Glomerular visceral epithelial cell (primary cell): ENCODE measurements around the gene COPS9.
A peak's percentile ranks its signal among the peaks of the same experiment; 100 is the strongest.

Experiments used
- DNase-seq: peaks from one replicate; pipeline ENCODE4 v3.0.0-alpha.2; 2016; ENCODE audit errors: extremely low spot score

COPS9 gene

DNA sequence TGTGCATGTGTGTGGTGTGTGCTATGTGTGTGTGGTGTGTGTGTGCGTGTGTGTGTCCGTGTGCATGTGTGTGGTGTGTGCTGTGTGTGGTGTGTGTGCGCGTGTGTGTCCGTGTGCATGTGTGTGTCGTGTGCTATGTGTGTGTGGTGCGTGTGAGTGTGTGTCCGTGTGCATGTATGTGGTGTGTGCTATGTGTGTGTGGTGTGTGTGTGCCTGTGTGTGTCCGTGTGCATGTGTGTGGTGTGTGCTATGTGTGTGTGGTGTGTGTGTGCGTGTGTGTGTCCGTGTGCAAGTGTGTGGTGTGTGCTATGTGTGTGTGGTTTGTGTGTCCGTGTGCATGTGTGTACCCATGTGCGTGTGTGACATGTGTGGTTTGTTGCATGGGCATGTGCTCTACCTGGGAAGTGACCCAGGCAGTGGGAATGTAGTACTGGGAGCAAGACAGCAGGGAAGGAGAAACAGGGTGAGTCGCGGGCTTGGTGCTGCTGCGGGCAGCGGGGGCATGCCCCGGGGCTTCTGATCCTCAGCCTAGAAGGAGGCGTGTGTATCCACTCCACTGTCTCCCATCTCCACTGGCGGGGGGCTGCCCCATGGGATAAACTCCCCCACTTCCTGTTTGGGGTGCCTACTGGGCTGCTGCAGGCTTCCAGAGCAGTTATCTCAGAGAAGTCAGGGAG, 11.9 kb upstream of the COPS9 start:
- DNase-seq, result no peak

DNA sequence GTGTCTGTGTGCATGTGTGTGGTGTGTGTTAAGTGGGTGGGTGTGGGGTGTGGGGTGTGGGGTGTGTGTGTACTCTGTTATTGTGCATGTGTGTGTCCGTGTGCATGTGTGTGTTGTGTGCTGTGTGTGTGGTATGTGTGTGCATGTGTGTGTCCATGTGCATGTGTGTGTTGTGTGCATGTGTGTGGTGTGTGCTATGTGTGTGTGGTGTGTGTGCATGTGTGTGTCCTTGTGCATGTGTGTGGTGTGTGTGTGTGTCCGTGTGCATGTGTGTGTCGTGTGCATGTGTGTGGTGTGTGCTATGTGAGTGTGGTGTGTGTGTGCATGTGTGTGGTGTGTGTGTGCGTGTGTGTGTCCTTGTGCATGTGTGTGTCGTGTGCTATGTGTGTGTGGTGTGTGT, 11.3 kb upstream of the COPS9 start:
- no peak for DNase-seq

DNA sequence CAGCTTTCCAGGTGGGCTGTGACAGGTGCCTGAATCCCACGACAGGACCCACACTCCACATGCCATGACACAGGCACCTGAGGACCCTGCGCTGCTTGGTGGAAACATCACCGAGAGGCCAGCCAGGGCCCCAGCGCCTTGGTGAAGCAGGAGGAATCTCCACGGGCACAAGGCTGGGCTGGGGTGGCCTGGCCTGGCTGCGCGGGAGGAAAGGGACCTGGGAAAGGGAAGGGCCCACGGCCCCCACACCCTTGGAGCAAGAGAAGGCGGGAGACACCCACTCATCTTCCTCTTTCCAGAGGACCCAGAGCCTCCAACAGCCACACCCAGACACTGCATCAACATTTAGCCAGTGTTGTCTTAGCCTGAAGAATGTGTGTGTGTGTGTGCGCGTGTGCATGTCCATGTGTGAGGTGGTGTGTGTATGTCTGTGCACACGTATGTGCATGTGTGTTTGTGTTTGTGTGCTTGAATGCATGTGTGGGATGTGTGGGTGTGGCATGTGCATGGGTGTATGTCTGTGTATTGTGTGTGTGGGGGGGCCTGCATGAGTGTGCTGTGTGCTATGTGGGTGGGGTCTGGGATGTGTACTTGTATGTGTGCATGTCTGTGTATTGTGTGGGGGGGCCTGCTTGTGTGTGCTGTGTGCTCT, 10.6 kb upstream of the COPS9 start:
- no peak for DNase-seq

DNA sequence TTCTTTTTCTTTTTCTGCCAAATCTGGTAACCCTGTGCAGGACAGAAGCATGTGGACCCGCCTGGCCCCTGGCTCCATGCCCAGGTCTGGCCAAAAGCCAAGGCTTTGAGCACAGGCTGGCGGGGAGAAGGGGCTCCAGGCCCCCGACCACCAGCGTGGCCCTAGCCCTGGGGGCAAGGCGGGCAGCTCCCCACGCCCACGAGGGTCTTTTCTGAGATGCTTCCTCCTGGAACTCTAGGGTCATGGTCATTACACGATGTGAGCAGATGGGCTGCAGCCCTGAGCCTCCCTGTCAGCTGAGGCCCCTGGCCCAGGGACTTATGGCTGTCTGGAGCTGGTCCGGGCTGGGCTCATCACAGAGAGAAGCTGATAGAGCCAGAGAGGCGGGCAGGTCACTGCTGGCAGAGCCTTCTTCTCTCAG, 10.0 kb upstream of the COPS9 start:
- DNase-seq, result no peak

DNA sequence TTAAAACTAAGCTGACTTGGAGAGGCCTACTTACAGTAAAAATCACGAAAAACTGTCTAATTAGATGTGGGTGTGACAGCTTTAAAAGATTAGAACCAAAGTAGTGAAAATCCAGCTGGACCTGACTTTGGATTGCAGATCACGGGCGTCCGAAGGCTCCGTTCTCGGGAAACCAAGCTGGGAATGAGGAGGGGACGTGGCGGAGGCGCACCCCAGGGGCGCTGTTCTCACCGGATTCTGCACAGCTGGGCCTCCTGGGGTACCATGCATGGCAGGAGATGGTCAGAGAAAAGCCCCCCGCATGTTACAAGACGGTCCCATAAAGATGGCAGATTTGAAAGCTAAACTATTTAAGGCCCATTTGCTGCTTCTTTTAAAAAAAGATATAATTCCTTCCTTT, 9.4 kb upstream of the COPS9 start:
- DNase-seq, result no peak

DNA sequence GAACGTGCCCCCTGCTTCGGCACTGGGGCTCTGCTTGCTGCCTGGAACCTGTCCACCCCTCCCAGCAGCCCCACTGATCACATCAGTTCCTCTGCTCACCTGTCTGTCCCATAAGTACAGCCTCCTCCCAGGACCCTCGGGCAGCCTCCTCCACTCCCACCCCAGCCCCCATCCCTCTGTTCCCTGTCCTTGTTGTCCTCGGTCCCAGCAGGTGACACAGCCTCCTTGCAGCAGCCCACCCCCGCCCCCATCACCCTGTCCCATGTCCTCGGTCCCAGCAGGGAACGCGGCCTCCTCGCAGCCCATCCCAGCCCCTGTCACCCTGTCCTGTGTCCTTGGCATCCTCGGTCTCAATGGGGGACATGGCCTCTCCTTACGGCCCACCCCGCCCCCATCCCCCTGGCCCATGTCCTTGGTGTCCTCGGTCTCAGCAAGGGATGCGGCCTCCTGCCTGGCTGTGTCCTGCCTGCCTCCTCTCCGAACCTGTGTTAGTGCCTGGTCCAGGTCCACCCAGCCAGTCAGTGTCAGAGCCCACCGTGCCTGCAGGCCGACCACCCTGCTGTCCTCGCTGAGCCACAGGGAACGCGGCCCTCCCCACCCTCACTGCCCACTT, 8.7 kb upstream of the COPS9 start:
- DNase-seq, result no peak

DNA sequence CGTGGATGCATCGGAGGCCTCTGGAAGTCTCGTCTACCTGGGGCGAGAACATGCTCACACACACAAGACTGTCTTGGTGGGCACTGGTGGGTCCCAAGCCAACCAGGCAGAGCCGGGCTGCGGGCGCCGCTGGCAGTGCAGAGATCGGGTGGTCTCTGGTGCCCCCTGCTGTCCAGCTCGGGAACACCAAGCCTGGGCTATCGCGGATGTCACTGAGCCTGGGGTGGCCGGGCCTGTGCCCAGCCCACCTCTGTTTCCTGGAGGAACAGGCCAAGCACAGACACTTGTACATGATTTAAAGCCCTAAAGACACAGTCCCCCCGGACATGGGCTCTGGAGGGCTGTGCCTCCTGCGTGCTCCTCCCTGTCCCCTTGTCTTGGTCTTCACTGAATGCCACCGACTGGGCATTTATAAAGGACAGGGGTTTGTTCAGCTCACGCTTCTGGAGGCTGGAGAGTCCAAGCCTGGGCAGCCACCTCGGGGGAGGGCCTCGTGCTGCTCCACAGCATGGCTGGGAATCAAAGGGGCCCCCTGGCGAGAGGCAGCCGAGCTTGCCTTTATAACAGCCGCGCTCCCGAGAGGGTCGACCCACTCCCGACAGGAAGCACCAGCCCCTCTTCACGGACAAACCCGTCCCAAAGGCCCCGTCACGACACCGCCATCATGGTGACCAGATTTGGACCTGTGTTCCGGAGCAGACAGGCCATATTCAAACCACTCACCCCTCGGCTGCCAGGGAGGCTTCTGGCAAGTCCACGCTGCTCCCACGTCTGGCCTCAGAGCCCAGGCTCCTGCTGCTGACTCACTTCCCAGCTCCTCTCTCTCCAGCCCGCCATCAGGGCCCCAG, 7.9 kb upstream of the COPS9 start:
- DNase-seq, result peak; percentile 66

DNA sequence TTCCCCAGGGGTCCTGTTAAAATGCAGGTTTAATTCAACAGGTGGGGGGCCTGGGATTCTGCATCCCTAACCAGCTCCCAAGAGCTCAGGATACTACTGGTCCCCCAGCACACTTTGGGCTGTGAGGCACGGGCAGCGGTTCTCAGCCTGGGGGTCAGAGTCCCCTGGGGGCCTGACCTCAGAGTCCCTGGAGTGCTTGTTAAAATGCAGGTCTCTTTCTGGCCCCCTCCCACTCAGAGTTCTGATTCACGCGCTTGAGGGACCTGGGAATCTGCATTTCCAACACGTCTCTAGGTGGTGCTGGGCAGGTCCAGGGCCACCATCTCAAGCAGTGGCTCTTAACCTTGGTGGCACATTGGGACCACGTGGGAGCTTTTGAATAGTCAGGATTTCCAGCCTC, 7.2 kb upstream of the COPS9 start:
- DNase-seq, result no peak

DNA sequence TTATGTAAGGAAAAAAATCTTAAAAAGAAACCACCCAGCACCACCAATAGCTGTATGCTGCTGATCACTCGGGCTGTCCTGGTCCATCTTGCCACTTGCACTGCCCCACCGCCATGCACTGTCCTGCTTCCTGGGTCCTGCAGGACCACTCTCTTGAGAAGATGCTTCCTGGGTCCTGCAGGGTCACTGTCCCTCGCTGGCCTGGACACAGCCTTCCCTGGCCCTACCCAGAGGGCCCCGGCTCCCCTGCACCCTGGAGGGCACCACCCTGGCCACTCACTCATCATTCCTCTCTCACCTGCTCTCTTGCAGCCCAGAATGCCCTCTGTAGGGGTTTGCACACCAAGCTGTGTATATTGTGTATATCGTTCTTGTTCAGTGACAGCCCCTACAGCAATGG, 6.8 kb upstream of the COPS9 start:
- no peak for DNase-seq

DNA sequence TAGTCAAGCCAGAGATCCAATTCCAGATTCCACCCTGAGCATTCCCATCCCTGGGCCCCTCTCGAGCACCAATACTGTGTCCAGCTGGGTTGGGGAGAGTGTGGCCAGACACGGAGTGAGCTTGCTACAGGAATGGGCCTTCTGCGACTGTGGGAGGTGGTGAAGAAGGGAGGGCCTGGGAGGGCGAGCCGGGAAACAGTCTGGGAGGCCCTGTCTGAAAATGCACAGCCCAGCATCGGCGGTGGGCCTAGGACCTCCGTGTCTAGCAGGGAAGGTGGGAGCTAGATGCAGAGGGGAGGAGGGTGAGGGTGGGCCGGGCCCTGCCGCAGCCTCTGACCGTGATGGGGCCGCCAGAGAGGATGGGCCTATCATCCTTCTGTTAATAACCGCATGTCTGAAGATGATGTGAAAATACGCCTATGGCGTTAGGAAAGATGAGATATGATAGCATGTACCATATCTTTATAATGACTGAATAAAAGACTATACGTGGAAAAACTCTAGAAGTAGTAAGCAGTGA, 6.2 kb upstream of the COPS9 start:
- DNase-seq, result no peak

DNA sequence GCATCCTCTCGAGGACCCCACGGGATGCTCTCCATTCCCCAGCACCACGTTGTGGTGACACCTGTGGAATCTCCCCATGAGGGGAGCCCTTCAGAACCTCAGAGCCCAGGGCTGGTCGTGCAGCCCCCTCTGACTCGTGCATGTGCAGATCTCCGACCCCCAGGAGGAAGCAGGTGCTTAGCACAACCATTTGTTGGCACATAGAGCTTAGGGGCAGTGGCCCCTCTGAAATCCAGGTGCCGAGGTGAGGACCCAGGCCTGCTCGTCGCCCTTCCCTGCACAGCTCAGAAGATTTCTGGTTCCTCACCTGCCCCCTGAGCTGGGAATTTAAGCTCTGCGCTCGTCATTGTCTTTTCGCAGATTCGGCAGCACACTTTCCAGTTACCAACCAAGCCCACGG, 5.6 kb upstream of the COPS9 start:
- no peak for DNase-seq

DNA sequence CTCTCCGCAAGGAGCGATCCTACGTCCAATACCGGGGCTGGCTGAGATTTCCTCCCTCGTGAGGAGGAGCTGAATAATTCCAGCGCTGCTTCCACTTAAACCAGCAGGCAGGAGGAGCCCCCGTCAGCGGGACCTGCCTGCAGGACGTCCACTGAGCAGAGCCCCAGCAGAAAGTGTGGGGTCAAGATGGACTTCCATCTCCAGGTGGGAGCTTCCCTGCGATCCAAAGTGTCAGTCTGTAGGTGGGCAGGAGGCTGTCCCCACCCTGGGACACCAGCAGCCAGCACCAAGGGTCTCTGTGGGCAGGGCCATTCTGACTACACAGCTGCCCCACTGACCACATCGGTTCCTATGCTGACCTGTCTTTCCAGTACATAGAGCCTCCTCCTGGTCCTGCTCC, 4.8 kb upstream of the COPS9 start:
- DNase-seq, result no peak

DNA sequence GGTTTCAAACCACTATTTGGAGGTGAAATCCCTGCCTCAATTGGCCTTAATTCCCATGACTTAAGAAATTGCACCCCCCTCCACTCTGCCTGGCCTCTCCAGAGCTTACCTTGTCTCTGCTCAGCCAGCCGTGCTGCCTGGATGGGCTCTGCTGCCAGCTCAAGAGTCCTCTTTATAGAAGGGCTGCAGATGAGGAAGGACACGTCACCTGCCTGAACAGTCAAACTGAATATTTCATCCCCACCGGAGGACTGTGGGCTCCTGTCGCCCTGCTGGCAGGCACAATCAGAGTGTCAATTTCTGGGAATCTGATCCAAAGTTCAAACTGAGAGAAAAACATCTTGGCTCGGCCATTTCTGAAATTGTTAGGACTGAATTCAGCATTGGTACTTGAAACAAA, 4.4 kb upstream of the COPS9 start, which contains the start of gene OTOS:
TSS of gene OTOS (minus strand) at position 148 of the 400 bp plus-strand sequence. CDS start 332 bp downstream, outside the sequence.
- DNase-seq, result peak; percentile 40

DNA sequence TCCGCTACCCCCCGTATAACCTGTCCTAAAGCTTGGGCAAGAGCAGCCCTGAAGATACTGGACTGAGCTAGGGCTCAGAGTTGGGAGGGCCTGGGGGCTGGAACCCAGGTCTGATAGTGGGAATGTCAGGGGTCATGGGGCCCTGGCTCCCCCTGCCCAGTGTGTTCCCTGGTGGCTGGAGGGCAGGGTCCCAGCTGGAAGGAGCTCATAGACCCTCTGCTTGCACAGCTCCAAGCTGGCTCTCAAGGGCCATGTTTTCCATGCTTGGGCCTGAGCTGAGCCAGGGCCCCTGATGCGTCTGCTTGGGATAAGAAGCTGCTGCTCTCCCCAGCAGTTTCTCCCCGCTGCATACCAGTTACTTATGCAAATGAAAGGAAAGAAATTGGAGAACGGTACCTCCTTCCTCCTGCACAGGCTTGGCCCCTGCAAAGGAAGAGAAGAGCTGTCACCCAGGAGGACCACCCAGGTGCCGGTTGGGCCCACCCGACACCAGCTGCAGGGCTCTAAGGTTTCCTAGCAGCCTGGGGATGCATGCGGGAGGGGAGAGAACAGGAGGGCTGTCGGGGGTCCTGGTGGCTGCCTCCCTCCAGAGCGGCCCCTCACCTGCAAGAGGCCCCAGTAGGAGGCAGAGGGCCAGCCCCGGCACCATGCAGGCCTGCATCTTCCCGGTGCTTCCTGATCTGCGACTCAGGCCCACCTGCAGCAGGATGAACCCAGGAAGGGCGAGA, 3.7 kb upstream of the COPS9 start:
- DNase-seq, result no peak

DNA sequence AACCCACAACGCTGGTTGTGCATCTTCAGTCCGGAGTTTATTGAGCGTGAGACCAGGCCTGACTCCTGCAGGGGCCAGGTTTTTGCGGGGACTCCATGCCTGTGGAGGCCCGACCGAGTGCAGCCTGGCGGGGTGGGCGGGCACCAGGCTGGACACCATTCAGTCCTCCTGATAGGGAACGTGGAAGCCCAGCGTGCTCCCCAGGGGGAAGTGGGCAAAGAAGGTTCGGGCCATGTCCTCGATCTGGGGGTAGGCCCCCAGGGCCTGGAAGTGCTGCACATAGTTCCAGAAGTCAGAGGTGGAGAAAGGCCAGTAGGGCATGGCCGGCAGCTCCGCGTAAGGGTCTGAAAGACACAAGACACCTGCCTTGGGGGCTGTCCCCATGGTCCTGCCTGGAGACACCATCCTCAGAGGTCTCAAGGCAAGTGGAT, 2.9 kb upstream of the COPS9 start:
- no peak for DNase-seq

DNA sequence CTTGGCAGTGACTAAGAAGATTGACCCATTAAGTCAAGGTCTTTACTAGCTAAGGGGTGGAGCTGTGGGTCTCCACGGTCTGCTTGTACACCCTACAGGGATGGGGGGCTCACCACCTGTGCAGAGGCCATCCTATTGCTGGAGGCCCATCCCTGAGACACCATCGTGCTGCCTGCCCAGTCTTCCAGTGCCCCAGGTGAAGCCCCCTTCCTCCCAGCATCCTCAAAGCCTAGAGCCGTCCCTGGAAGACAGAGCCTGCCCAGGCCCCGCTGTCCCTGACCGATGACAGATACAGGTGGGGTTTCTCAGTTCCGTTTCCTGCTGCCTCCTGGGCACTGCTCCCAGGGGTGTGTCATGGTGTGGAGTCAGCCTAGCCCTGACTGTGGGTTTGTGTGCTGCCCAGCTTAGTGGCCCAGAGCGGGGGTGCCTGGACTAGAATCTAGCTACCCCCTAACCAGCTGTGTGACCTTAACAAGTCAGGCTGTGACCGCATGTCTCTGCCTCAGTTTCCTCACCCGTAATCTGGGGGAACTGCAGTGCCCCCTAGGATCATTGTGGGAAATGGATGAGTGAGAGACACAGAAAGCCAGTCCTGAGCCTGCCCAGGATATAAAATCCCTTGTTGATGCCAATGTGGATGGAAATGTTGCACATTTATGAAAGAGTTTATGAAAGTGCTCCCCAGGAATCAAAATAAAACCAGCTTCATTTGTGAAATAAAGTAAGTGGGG, 2.3 kb upstream of the COPS9 start:
- DNase-seq, result no peak

DNA sequence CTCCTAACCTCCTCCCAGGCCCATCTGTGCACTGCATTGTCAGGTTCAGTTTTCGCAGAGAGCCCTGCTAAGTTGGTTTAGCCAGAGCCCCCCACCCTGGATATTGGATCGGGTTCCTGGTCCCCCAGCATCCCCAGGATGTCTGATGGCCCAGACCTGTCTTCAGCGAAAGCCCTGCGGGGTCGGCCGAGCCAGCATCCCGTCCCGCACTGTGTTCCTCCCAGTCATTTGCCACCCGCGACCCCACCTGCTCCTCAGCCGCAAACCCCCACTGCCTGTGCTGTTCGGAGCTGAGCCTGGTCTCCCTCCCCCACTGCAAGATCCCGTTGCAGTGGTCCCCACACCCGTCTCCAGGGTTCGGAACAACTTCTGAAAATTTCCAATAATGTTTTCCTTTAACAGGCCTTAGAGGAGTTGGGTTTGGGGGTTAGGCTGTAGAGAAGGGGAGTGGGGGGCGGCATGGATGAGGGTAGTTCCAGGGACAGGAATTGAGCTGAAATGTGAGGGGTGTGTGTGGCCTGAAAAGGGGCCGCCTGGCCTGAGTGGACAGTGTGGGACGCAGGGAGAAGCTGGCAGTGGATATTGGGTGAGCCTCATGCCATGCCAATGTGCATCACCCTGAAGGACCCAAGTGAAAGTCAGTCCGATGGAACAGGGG, 1.6 kb upstream of the COPS9 start:
- no peak for DNase-seq

DNA sequence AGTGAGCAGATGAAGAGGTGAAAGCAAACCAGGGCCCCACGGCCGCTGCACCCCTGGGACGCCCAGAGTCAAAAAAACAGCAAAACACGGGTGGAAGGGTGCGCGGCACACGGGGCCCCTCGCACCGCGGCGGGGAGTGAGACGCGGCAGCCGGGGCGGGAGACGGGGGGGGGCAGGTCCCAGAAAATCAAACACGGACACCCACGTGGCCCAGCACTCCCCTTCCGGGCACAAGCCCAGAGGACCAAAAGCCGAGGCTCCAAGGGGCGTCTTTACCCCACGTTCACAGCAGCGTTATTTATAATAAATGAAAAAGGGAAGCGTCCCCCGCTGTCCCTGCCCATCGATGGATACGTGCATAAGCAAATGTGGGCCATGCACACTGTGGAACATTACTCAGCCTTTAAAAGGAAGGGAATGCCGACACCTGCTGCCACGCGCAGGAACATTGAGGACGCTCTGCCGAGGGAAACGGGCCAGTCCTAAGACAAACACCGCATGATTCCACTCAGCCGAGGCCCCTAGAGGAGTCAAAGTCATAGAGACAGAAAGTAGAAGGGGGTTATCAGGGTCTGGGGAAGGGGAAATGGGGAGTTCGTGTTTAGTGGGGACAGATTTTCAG, 677 bp upstream of the COPS9 start:
- no peak for DNase-seq

DNA sequence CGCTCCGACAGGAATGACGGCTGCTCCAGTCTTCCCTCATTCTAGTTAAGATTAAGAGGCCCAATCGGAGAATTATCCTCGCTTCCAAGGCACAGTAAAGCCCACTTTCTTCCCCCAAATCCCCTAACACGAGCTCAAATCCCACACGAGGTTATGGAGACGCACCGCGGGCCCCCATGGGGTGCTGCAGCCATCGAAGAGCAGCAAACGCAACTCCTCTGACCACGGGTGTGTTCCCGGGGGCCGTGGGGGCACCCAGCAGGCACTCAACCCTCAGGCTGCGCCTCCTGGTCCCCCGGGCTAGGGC, 446 bp downstream of the COPS9 start:
- DNase-seq, result no peak

DNA sequence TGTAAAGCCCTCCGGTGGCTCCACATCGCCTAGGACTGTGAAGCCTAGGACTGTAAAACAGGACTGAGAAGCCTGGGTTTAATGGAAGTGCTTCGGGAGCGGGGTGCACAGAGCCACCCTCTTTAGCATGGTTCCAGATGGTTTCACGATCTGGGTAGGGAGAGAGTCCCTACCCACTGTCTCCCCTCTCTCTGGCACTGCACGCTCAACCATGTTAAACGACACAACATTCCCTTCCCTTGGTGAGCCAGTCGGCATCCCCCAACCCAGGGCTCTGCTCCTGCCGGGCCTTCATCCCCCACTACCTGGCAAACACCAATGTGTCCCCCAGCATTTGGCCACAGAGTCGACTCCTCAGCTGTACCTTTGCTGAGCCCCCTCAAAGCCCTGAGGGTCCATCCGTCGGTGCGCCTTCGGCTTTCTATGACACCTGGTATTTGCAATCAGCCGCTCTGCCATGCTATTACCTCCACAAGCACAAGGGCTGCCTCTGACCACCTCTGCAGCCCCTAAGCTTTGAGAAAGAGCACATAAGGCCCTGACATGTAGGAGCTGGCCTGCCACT, 1.1 kb downstream of the COPS9 start:
- no peak for DNase-seq
